ENCODE measurements around the gene CTTNBP2. TPM values are rescaled to one million over a fixed set of nuclear protein-coding genes. Genes with fewer than 3 reads are reported as not detected.

Gene CTTNBP2
- total RNA-seq, 1 experiment from 2014 or later = not detected

DNA sequence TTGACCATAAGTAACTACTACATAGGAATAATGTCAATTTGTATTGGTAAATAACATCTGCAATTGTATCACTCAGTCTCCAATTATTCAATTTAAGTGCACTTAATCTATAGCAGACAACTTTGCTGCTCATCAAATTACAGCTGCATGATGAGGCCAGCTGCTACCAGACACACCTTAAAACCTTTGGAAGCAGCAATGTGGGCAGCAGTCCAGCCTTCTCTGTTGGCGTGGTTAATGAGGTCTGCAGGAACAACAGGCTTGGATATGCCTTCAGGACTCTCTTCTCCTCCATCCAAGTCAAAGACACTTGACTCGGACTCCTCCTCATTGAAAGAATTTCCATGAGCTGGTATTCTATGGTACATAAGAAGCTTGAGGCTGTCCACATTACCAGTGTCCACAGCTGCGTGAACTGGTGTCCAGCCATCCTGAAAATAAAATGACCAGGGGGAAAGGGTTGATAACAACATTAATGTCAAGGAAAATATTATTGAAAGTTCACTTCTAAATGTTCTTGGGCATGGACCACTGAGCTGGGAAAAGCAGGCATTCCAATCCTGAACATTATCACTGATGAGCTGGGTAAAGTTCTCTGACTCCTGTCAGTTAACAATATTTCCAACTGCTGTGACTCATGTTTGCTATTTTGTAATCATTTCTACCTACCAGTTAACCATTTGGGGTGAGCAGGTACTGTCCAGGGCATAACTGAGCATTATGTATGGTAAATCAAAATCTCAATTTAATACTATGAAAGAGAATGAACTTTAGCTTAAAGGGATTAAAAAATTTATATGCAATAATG lies 95.7 kb downstream of the CTTNBP2 start:
- no peak overlapping the region for H3K4me3 ChIP-seq
- no peaks in the 10 kb centered on the region for H3K4me1 ChIP-seq (replicated peaks)
- H3K36me3 ChIP-seq = no peaks in the 10 kb centered on the region
- H3K27me3 ChIP-seq (replicated peaks) = no peaks in the 10 kb centered on the region
- H3K9me3 ChIP-seq (replicated peaks) = no peaks in the 10 kb centered on the region
- DNase-seq (ENCODE audit: low read depth in 1 of 2, low spot score in 2 of 2) = no peak
- no peak overlapping the region for H3K27ac ChIP-seq

DNA sequence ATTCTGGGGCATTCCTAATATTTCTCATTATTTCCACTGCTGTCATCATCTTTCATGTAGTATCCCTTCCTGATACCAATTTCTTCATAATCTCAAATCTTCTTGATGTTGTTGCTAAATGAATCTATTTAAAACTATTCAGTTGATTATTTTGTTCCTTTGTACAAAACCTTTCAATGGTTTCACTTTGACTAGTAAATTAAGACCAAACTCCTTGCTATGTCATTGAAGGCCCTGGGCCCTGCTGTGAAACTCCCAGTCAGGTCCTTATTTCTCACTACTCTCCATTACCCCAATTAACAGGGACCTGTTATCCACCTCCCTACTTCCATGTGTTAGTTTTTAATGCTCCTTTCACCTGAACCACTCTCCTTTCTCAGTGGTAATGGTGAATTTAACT lies 97.0 kb downstream of the CTTNBP2 start:
- no peaks in the 10 kb centered on the region for H3K36me3 ChIP-seq
- no peaks in the 10 kb centered on the region for H3K9me3 ChIP-seq (replicated peaks)
- H3K27me3 ChIP-seq (replicated peaks) = no peaks in the 10 kb centered on the region
- DNase-seq (ENCODE audit: low read depth in 1 of 2, low spot score in 2 of 2) = no peak
- H3K4me3 ChIP-seq = no peak overlapping the region
- no peaks in the 10 kb centered on the region for H3K4me1 ChIP-seq (replicated peaks)
- no peak overlapping the region for H3K27ac ChIP-seq

DNA sequence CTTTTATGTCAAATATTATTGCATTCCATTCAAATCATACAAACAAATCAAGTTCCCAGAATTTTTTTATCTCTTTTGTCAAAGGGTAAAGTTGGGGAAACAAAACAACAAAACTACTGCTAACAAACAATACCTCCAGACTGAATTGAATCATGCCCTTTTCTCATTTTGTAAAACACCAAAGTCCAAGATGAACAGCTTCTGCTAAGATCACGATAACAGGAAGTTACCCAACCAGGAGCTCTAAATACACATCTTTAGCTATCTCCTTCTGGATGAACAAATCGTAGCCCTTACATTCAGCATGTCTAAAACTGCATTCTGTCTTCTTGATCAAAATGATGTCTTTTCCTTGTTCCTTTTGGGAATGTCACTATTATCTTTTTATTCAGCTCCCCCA lies 97.4 kb downstream of the CTTNBP2 start:
- no peaks in the 10 kb centered on the region for H3K4me1 ChIP-seq (replicated peaks)
- no peak overlapping the region for H3K4me3 ChIP-seq
- DNase-seq (ENCODE audit: low read depth in 1 of 2, low spot score in 2 of 2) = no peak
- H3K27me3 ChIP-seq (replicated peaks) = no peaks in the 10 kb centered on the region
- no peaks in the 10 kb centered on the region for H3K36me3 ChIP-seq
- no peak overlapping the region for H3K27ac ChIP-seq
- no peaks in the 10 kb centered on the region for H3K9me3 ChIP-seq (replicated peaks)

DNA sequence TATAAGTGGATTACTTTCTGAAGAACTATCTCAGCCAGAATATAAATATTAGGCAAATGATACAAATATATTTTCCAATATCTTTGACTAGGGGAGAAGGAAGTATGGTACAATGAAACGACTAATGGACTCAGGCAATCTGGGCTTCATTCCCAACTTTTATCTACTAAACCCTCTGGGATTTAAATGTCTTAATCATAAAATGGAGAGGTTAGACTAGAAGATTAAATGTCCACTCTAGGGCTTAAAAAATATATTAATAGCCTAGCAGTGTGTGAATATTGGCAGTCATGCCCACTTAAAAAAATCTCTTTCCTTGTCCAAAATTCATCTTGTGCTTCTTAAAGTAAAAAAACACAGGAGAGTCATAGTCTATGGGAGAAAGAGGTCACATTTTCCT lies 98.3 kb downstream of the CTTNBP2 start:
- Histone ChIP-seq H3K9me3 (replicated peaks) (no peaks in the 10 kb centered on the region), H3K27me3 (replicated peaks) (no peaks in the 10 kb centered on the region), H3K27ac (no peak overlapping the region), H3K4me3 (no peak overlapping the region), H3K36me3 (no peaks in the 10 kb centered on the region), H3K4me1 (replicated peaks) (no peaks in the 10 kb centered on the region)
- DNase-seq (ENCODE audit: low read depth in 1 of 2, low spot score in 2 of 2) = no peak

DNA sequence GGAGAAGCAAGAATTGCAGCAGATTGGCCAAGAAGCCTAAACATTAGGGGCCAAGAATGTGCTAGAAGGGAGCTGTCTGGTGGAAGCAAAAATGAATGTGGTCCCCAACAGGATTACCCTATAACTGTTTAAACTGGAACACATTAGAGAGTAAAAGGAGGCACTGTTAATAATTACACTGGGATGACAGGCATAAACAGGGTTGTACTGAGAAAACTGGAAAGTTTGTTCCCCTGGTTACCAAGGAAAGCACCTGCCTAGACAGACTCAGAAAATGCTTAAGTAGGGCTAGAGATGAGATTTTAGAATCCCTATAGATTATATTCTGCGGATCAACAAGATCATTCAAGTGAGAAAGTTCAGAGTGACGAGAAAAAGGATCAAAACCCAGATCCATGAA lies 100.8 kb downstream of the CTTNBP2 start:
- DNase-seq (ENCODE audit: low read depth in 1 of 2, low spot score in 2 of 2) = no peak
- no peaks in the 10 kb centered on the region for H3K4me1 ChIP-seq (replicated peaks)
- H3K27me3 ChIP-seq (replicated peaks) = no peaks in the 10 kb centered on the region
- no peaks in the 10 kb centered on the region for H3K9me3 ChIP-seq (replicated peaks)
- H3K4me3 ChIP-seq = no peak overlapping the region
- H3K36me3 ChIP-seq = no peaks in the 10 kb centered on the region
- no peak overlapping the region for H3K27ac ChIP-seq

DNA sequence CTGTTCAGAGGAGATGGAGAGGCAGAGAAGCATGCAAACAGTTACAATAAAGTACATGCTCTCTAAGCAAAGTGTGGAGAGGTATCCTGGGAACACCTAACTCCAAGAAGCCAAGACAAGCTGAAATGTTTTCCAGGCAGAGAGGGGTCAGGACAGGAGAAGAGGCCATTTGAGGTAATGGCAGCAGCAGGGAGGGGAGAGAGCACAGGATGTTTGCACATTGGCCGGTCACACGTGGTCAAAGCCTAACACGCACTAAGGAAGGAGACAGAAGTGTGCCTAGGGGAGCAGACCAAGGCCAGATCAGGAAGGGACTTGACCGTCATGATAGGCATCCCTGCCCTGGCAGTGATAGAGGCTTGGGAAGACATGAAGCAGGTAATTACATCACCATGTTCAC lies 101.5 kb downstream of the CTTNBP2 start:
- no peak for DNase-seq (ENCODE audit: low read depth in 1 of 2, low spot score in 2 of 2)
- Histone ChIP-seq H3K36me3 (no peaks in the 10 kb centered on the region), H3K9me3 (replicated peaks) (no peaks in the 10 kb centered on the region), H3K4me3 (no peak overlapping the region), H3K27me3 (replicated peaks) (no peaks in the 10 kb centered on the region), H3K27ac (no peak overlapping the region), H3K4me1 (replicated peaks) (no peaks in the 10 kb centered on the region)

DNA sequence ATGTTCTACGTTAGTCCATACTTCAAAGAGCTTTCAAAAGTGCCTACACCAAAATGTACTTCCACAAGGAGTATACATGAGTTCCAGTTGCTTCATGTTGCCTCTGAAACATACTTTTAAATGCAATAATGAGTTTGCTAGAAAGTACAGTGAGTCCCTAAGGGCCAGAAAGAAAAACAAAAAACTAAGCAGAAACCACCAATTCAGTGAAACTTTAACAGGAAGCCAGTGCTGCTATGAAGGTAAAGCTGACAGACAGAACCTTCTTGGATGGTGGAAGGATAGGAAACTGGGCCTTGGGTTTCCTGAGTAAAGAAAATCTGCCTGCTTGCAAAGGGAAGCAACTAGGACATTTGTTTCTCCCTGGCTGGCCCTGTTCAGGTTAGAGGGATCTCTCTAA lies 104.2 kb downstream of the CTTNBP2 start:
- Histone ChIP-seq H3K36me3 (no peaks in the 10 kb centered on the region), H3K27me3 (replicated peaks) (no peaks in the 10 kb centered on the region; the same call in 1 of the 2 replicates), H3K9me3 (replicated peaks) (no peaks in the 10 kb centered on the region), H3K4me3 (no peak overlapping the region), H3K27ac (no peak overlapping the region), H3K4me1 (replicated peaks) (no peaks in the 10 kb centered on the region)
- no peak for DNase-seq (ENCODE audit: low read depth in 1 of 2, low spot score in 2 of 2)

DNA sequence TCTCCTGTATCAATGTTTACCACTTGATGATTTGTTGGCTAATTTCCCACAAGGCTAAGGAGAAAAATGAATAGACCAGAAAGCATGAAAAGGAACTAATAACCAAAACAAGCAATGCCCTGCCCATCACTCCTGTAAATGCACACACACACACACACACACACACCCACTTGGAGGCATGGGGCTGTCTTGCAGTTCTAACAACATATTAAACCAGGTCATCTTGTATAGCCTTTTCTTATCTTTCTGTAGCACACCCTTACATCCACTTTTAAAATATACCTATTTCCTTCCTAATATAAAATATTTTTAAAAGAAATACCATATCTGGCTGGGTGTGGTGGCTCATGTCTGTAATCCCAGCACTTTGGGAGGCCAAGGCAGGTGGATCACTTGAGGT lies 105.3 kb downstream of the CTTNBP2 start:
- Histone ChIP-seq H3K27me3 (replicated peaks) (no peaks in the 10 kb centered on the region; the same call in 1 of the 2 replicates), H3K4me1 (replicated peaks) (no peaks in the 10 kb centered on the region), H3K4me3 (no peak overlapping the region), H3K27ac (no peak overlapping the region), H3K36me3 (no peaks in the 10 kb centered on the region), H3K9me3 (replicated peaks) (no peaks in the 10 kb centered on the region)
- no peak for DNase-seq (ENCODE audit: low read depth in 1 of 2, low spot score in 2 of 2)

DNA sequence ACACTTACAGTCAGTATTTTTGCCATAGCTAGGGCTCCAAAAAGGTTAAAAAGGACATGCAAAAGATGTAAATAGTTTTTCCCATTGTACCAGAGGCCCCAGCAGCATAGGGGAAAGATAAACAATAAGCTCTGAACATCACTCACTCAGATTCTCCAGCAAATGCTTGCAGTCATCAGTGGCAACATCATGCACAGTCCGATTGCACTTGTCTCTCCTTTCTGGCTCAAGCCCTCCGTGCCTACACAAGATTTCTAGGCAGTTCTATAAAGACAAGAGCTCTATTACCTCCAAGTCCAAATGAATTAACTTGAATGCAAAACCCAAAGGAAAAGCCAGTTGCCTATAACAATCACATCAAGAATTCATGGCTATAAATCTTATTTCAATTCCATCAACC lies 106.3 kb downstream of the CTTNBP2 start:
- H3K4me1 ChIP-seq (replicated peaks) = no peaks in the 10 kb centered on the region

DNA sequence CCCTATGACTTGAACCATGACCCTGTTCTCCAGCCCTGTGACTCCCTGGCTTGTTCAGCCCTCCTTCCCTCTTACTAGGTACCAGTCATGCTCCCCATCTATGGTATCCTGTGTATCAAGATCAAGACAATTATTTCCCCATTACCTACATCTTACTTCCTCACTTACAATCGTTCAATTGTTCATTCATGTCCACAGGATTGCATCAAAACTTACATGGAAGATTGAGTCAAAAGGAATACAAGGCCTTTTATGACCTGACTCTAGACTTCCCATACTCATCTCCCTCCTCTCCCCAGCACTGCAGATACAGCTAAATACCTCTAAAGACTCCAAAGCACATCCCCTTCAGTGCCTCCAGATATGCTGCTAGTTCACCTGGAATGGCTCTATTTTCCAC lies 109.2 kb downstream of the CTTNBP2 start:
- Histone ChIP-seq H3K36me3 (no peaks in the 10 kb centered on the region), H3K27ac (no peak overlapping the region), H3K4me3 (no peak overlapping the region), H3K9me3 (replicated peaks) (no peaks in the 10 kb centered on the region), H3K4me1 (replicated peaks) (no peaks in the 10 kb centered on the region), H3K27me3 (replicated peaks) (no peaks in the 10 kb centered on the region; the same call in 1 of the 2 replicates)
- no peak for DNase-seq (ENCODE audit: low read depth in 1 of 2, low spot score in 2 of 2)

More for the DNA sequence above, 106.3 kb downstream of the CTTNBP2 start:
- no peak for DNase-seq (ENCODE audit: low read depth in 1 of 2, low spot score in 2 of 2)
- no peak overlapping the region for H3K4me3 ChIP-seq
- H3K36me3 ChIP-seq = no peaks in the 10 kb centered on the region
- H3K27ac ChIP-seq = no peak overlapping the region
- no peaks in the 10 kb centered on the region; the same call in 1 of the 2 replicates for H3K27me3 ChIP-seq (replicated peaks)
- no peaks in the 10 kb centered on the region for H3K9me3 ChIP-seq (replicated peaks)

DNA sequence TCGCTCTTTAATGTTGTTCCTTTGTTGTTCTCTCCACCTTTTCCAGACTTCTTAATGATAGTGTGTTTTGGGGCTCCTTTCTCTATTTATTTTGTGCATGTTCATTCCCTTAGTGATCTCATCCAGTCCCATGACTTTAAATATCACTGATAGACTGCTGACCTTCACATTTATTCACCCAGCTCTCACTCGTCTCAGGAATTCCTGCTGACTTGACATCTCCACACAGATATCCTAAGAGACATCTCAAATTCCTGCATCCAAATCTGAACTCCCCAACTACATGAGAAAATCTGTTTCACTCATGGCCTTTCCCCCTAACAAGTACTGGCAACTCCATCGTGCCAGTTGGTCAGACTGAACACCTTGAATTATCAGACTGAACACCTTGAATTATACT lies 111.2 kb downstream of the CTTNBP2 start:
- Histone ChIP-seq H3K27ac (no peak overlapping the region), H3K9me3 (replicated peaks) (no peaks in the 10 kb centered on the region), H3K4me3 (no peak overlapping the region), H3K4me1 (replicated peaks) (no peaks in the 10 kb centered on the region), H3K36me3 (no peaks in the 10 kb centered on the region), H3K27me3 (replicated peaks) (no peaks in the 10 kb centered on the region; the same call in 1 of the 2 replicates)
- DNase-seq (ENCODE audit: low read depth in 1 of 2, low spot score in 2 of 2) = no peak

DNA sequence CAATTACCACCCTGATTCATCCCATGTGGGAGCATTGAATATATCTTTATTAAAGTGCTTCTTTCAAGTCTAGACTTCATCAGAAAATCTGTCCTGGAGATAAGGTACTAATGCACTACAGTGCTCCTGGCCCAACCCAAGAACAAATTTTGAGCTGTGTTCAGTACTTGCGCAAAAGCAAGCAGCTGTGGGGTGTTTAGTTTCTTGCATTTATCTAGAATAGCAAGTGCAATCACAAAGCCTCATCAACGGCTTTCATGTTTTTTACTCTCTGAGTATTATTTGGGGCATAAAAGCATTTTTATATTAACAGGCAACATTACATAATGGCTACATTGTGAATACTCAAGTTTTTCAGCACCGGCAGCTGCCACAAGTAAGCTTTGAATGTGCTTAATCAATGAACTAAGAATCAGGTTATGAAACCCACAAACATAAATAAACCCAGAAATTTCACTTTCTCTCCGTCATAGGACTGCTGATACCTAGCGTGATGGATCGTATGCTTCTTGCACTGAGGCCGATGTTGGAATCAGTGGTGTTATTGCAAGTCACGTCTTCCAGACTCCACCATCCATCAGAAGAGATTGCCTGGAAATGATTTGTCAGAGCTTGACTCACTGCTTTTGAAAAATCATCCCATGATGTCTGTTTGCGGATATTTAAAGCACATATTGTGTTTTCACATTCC lies 113.1 kb downstream of the CTTNBP2 start:
- no peak for DNase-seq (ENCODE audit: low read depth in 1 of 2, low spot score in 2 of 2)
- H3K4me3 ChIP-seq = no peak overlapping the region
- H3K9me3 ChIP-seq (replicated peaks) = no peaks in the 10 kb centered on the region
- no peaks in the 10 kb centered on the region; the same call in 1 of the 2 replicates for H3K27me3 ChIP-seq (replicated peaks)
- H3K36me3 ChIP-seq = no peaks in the 10 kb centered on the region
- H3K27ac ChIP-seq = no peak overlapping the region
- no peaks in the 10 kb centered on the region for H3K4me1 ChIP-seq (replicated peaks)

DNA sequence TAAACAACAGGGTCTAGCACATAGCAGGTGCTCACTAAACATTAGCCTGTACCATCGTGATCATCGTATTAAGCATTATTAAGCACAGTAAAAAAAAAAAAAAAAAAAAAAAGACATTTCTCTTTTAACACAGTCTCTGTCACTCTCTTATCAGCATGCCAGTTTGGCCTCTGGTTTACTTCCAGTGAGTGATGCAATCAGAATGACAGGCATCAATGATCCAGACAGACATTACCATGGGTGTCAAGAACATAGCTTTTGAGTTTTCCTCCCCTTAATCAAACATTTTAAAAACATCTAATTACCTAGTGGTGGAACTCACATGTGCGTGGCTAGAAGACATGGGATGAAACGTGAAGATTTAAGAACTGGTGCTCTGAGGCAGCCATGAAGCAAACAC lies 115.8 kb downstream of the CTTNBP2 start:
- no peaks in the 10 kb centered on the region for H3K9me3 ChIP-seq (replicated peaks)
- H3K27me3 ChIP-seq (replicated peaks) = no peaks in the 10 kb centered on the region; the same call in 1 of the 2 replicates
- H3K36me3 ChIP-seq = no peaks in the 10 kb centered on the region
- H3K27ac ChIP-seq = no peak overlapping the region
- DNase-seq (ENCODE audit: low read depth in 1 of 2, low spot score in 2 of 2) = no peak
- H3K4me1 ChIP-seq (replicated peaks) = no peaks in the 10 kb centered on the region
- no peak overlapping the region for H3K4me3 ChIP-seq

DNA sequence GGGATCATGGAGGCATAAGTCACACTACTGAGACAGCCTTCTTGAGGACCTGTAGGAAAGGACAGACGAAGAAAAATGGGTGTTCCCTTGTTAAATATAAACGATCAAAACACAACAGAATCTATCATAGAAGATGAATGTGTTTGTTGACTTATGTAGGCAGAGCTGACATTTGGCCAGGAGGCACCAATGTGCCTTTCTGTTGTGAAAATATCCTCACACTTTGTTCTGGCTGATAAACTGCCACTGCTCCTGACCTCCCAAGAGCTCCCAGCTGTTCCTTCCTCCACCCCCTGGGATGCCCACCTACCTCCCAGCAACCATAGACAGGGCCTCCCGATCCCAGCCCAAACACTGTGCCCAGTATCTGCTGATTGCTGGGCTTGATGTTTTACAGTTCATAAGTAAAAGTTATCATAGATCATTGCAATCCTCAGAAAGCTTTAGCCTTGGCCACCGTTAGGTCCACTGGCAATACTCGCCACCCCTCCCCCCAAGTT lies 116.6 kb downstream of the CTTNBP2 start:
- no peak for DNase-seq (ENCODE audit: low read depth in 1 of 2, low spot score in 2 of 2)
- H3K4me1 ChIP-seq (replicated peaks) = no peaks in the 10 kb centered on the region
- no peaks in the 10 kb centered on the region; the same call in 1 of the 2 replicates for H3K27me3 ChIP-seq (replicated peaks)
- no peaks in the 10 kb centered on the region for H3K9me3 ChIP-seq (replicated peaks)
- no peak overlapping the region for H3K4me3 ChIP-seq
- H3K27ac ChIP-seq = no peak overlapping the region
- H3K36me3 ChIP-seq = no peaks in the 10 kb centered on the region
